Sigmoid colon (tissue), 7 donors: ENCODE data around the gene TMEM247. TPM values are rescaled to one million over a fixed set of nuclear protein-coding genes. Genes with fewer than 3 reads are reported as not detected.

Experiments used
- DNase-seq: peaks from one replicate; pipeline ENCODE4 v3.0.0-alpha.2; 2019
- H3K27ac ChIP-seq, 4 donors: fragments of 200-600 bp; sonication (generic); one replicate each; pipeline ENCODE4 v1.5.1; 2016 to 2019; ENCODE audit warnings: mild to moderate bottlenecking in 1 of 4
- H3K27me3 ChIP-seq, 3 donors: fragments of 200-600 bp; sonication (generic); one replicate each; pipeline ENCODE4 v1.5.1; 2019; ENCODE audit warnings: mild to moderate bottlenecking in 1 of 3
- H3K36me3 ChIP-seq, 4 donors: fragments of 200-600 bp; sonication (generic); one replicate each; pipeline ENCODE4 v1.5.1; 2016 to 2019
- H3K4me1 ChIP-seq, 4 donors: fragments of 200-600 bp; sonication (generic); one replicate each; pipeline ENCODE4 v1.5.1; 2017 to 2019
- H3K4me3 ChIP-seq, 4 donors: fragments of 200-600 bp; sonication (generic); one replicate each; pipeline ENCODE4 v1.5.1; 2017 to 2019; ENCODE audit warnings: mild to moderate bottlenecking in 2 of 4, moderate library complexity in 1 of 4
- H3K9me3 ChIP-seq, 4 donors: fragments of 200-600 bp in 3 of 4; sonication (generic) in 3 of 4; one replicate each; pipeline versions ENCODE4 v1.5.1 to v1.6.1; 2013 to 2019
- EP300 ChIP-seq, 4 donors: sonication (generic); formaldehyde crosslinking; IDR thresholded peaks; one replicate each; pipeline ENCODE4 v1.6.1; 2017; ENCODE audit warnings: antibody characterized with exemption in 4 of 4
- POLR2A ChIP-seq, 2 donors: fragments of 450-650 bp; IDR thresholded peaks; one replicate each; pipeline ENCODE4 v1.6.1; 2016; ENCODE audit warnings: antibody characterized with exemption in 2 of 2, mild to moderate bottlenecking in 2 of 2, moderate library complexity in 2 of 2
- POLR2AphosphoS5 ChIP-seq, 4 donors: sonication (generic); formaldehyde crosslinking; IDR thresholded peaks; one replicate each; pipeline ENCODE4 v1.6.1; 2017; ENCODE audit warnings: antibody characterized with exemption in 4 of 4
- WGBS, 2 donors: extraction: QIAGEN DNeasy Blood & Tissue Kit; methylation state at CpG; one replicate each; pipeline ENCODE4 v1.1.7; 2013; 5-methylcytosine and 5-hydroxymethylcytosine counted together
- intact Hi-C: fragments of 100-400 bp; cut with DNase I; formaldehyde crosslinking; loops from one replicate; pipeline ENCODE4 v1.15.1; 2023
- polyA plus RNA-seq, 3 donors: library from polyadenylated mRNA; stranded (reverse); fragments of 200-250 nt; gene quantifications; one replicate each; pipeline ENCODE4 v1.2.3, GENCODE V29; 2013
- total RNA-seq, 4 donors: library from RNA; depleted of rRNA; stranded (reverse); fragments of >200 nt; gene quantifications; one replicate each; pipeline ENCODE4 v1.1.0, GENCODE V29; 2016
- TF ChIP-seq, protein P1 (sequence below), 4 experiments: fragments of 450-650 bp in 3 of 4; fragments of 200-600 bp in 1 of 4; IDR thresholded peaks; one replicate each; pipeline ENCODE4 v1.5.1; 2016 to 2019; ENCODE audit warnings: antibody characterized with exemption in 4 of 4, mild to moderate bottlenecking in 3 of 4, moderate library complexity in 2 of 4
- donor health status: healthy with polysubstance abuse.
- donor health status: Bipolar disorder and iron deficiency.
- donor health status: healthy.

TMEM247 gene
- total and polyA plus RNA-seq, 7 donors = not detected

GRCh38 chr2:46461011-46461674, 18.2 kb upstream of the TMEM247 start:
- DNase-seq = peak; percentile 86
- 23 to 32% methylated on average over 8 of the region's 8 CpGs for WGBS, 2 donors

GRCh38 chr2:46461709-46462171, 17.6 kb upstream of the TMEM247 start:
- WGBS, 2 donors = 28 to 40% methylated on average over 7 of the region's 7 CpGs
- intact Hi-C loops = loop anchor here (2.0 kb wide), 4 partner anchors 399 to 819 kb away; no protein-coding TSS in a partner anchor

More at GRCh38 chr2:46461011-46461674, 18.2 kb upstream of the TMEM247 start:
- no peaks in the 10 kb centered on the region for H3K9me3 ChIP-seq
- TF ChIP-seq EP300 (IDR thresholded peaks at IDR 0.05) = no peak
- TF ChIP-seq POLR2AphosphoS5 (IDR thresholded peaks at IDR 0.05) = peak in 1 of 4 donors; percentile 18
- TF ChIP-seq, protein P1, sequence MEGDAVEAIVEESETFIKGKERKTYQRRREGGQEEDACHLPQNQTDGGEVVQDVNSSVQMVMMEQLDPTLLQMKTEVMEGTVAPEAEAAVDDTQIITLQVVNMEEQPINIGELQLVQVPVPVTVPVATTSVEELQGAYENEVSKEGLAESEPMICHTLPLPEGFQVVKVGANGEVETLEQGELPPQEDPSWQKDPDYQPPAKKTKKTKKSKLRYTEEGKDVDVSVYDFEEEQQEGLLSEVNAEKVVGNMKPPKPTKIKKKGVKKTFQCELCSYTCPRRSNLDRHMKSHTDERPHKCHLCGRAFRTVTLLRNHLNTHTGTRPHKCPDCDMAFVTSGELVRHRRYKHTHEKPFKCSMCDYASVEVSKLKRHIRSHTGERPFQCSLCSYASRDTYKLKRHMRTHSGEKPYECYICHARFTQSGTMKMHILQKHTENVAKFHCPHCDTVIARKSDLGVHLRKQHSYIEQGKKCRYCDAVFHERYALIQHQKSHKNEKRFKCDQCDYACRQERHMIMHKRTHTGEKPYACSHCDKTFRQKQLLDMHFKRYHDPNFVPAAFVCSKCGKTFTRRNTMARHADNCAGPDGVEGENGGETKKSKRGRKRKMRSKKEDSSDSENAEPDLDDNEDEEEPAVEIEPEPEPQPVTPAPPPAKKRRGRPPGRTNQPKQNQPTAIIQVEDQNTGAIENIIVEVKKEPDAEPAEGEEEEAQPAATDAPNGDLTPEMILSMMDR (IDR thresholded peaks at IDR 0.05) = peak; percentile 98 to 100 (median 99)
- no peak for TF ChIP-seq POLR2A (IDR thresholded peaks at IDR 0.05)
- peak overlapping the region; percentile 22 to 68 (median 58) for H3K27ac ChIP-seq
- intact Hi-C loops = loop anchor here (2.0 kb wide), 4 partner anchors 398 to 818 kb away; no protein-coding TSS in a partner anchor
- peaks cover 0 to 25% (median 16%) of the 10 kb centered on the region in 4 donors for H3K4me1 ChIP-seq
- no peaks in the 10 kb centered on the region for H3K36me3 ChIP-seq
- no peak overlapping the region for H3K4me3 ChIP-seq
- H3K27me3 ChIP-seq = no peaks in the 10 kb centered on the region

DNA sequence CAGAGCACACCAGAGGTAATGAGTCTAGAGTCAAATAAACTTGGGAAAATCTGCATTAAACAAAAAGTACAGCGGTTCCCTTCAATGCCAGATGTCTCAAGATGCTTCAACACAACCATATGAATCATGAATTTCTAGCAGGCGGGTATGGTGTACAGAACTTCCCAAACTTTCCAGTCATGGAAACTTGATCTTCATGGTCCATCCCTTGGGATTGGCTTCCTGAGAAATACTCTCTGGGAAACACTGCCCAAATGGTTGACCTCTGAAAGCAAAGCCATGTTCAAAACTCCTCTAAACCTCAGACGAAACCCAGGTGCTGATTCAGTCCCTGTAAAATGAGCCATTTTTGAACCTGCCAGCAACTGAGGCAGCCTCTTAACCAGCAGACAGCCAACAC, 16.4 kb upstream of the TMEM247 start:
- DNase-seq = no peak
- intact Hi-C loops = no loop called here
- peaks cover 0 to 25% (median 16%) of the 10 kb centered on the region in 4 donors for H3K4me1 ChIP-seq
- 90 to 92% methylated on average over 3 of the region's 3 CpGs for WGBS, 2 donors
- H3K4me3 ChIP-seq = no peak overlapping the region
- H3K36me3 ChIP-seq = no peaks in the 10 kb centered on the region
- no peaks in the 10 kb centered on the region for H3K9me3 ChIP-seq
- TF ChIP-seq EP300 (IDR thresholded peaks at IDR 0.05) (no peak), POLR2A (IDR thresholded peaks at IDR 0.05) (no peak), POLR2AphosphoS5 (IDR thresholded peaks at IDR 0.05) (no peak)
- TF ChIP-seq, protein P1 (IDR thresholded peaks at IDR 0.05) = no peak
- no peaks in the 10 kb centered on the region for H3K27me3 ChIP-seq
- H3K27ac ChIP-seq = no peak overlapping the region

More at GRCh38 chr2:46461709-46462171, 17.6 kb upstream of the TMEM247 start:
- no peak for DNase-seq
- Histone ChIP-seq H3K4me1 (peaks cover 0 to 25% (median 16%) of the 10 kb centered on the region in 4 donors), H3K36me3 (no peaks in the 10 kb centered on the region), H3K4me3 (no peak overlapping the region), H3K27me3 (no peaks in the 10 kb centered on the region), H3K27ac (peak overlapping the region in 3 of 4 donors; percentile 22 to 68 (median 60)), H3K9me3 (no peaks in the 10 kb centered on the region)
- TF ChIP-seq, protein P1 (IDR thresholded peaks at IDR 0.05) = peak in 1 of 4 experiments; percentile 7
- TF ChIP-seq POLR2AphosphoS5 (IDR thresholded peaks at IDR 0.05) (peak in 1 of 4 donors; percentile 11), POLR2A (IDR thresholded peaks at IDR 0.05) (no peak)

GRCh38 chr2:46469116-46469515, 10.2 kb upstream of the TMEM247 start:
- Histone ChIP-seq H3K27me3 (no peaks in the 10 kb centered on the region), H3K4me3 (no peak overlapping the region), H3K36me3 (no peaks in the 10 kb centered on the region), H3K27ac (no peak overlapping the region), H3K4me1 (peaks cover 0 to 7% (median 2%) of the 10 kb centered on the region in 4 donors), H3K9me3 (no peaks in the 10 kb centered on the region)
- 84 to 93% methylated on average over 6 of the region's 6 CpGs for WGBS, 2 donors
- no peak for DNase-seq
- TF ChIP-seq POLR2AphosphoS5 (IDR thresholded peaks at IDR 0.05) (no peak), POLR2A (IDR thresholded peaks at IDR 0.05) (no peak), EP300 (IDR thresholded peaks at IDR 0.05) (no peak)
- TF ChIP-seq, protein P1 (IDR thresholded peaks at IDR 0.05) = no peak
- intact Hi-C loops = no loop called here
